Liver (tissue), 9 donors: ENCODE data around the gene MRC2. TPM values are rescaled to one million over a fixed set of nuclear protein-coding genes. Genes with fewer than 3 reads are reported as not detected.

Experiments
- DNase-seq: peaks from one replicate; pipeline ENCODE4 v3.0.0-alpha.2; 2017; ENCODE audit warnings: low spot score
- H3K27ac ChIP-seq, 2 donors: one replicate each; pipeline ENCODE4 v1.7.0; 2013; ENCODE audit warnings: inconsistent platforms in 2 of 2, low read length in 2 of 2, control low read depth in 1 of 2, low read depth in 1 of 2, mild to moderate bottlenecking in 1 of 2
- H3K27me3 ChIP-seq, 4 donors: one replicate each; pipeline versions ENCODE4 v1.6.1 to v1.7.0; 2013; ENCODE audit warnings: low read length in 3 of 4, inconsistent platforms in 1 of 4, mild to moderate bottlenecking in 1 of 4, moderate library complexity in 1 of 4; ENCODE audit not compliant: control insufficient read depth in 4 of 4, insufficient read depth in 4 of 4
- H3K36me3 ChIP-seq, 4 donors: one replicate each; pipeline versions ENCODE4 v1.6.1 to v1.7.0; 2013; ENCODE audit warnings: low read length in 3 of 4, mild to moderate bottlenecking in 3 of 4, low read depth in 1 of 4, moderate library complexity in 1 of 4; ENCODE audit not compliant: control insufficient read depth in 4 of 4, insufficient read depth in 3 of 4
- H3K4me1 ChIP-seq, 4 donors: one replicate each; pipeline versions ENCODE4 v1.6.1 to v1.7.0; 2013; ENCODE audit warnings: low read length in 3 of 4, mild to moderate bottlenecking in 3 of 4, moderate library complexity in 1 of 4; ENCODE audit not compliant: control insufficient read depth in 4 of 4, insufficient read depth in 4 of 4
- H3K4me3 ChIP-seq, 3 donors: one replicate each; pipeline versions ENCODE4 v1.6.1 to v1.7.0; 2013; ENCODE audit warnings: low read length in 3 of 3, control low read depth in 1 of 3, low read depth in 1 of 3, mild to moderate bottlenecking in 1 of 3
- H3K9ac ChIP-seq, 2 donors: one replicate each; pipeline ENCODE4 v1.7.0; 2013; ENCODE audit warnings: low read length in 2 of 2, mild to moderate bottlenecking in 2 of 2, moderate library complexity in 2 of 2, control low read depth in 1 of 2, low read depth in 1 of 2
- H3K9me3 ChIP-seq, 4 donors: one replicate each; pipeline versions ENCODE4 v1.6.1 to v1.7.0; 2013; ENCODE audit warnings: low read length in 3 of 4; ENCODE audit not compliant: control insufficient read depth in 4 of 4
- EGR1 ChIP-seq, 2 donors: IDR thresholded peaks; 2 replicates each; pipeline ENCODE4 v1.6.1; 2016 to 2018; ENCODE audit warnings: antibody characterized with exemption in 2 of 2, low read depth in 2 of 2
- FOXA1 ChIP-seq: IDR thresholded peaks from 2 replicates; pipeline ENCODE4 v1.6.1; 2016; ENCODE audit warnings: antibody characterized with exemption
- FOXA2 ChIP-seq: IDR thresholded peaks from 2 replicates; pipeline ENCODE4 v1.6.1; 2016; ENCODE audit warnings: antibody characterized with exemption
- GABPA ChIP-seq, 2 donors: IDR thresholded peaks in 1 of 2; conservative IDR thresholded peaks in 1 of 2; 2 replicates each; pipeline ENCODE4 v1.6.1; 2016; ENCODE audit warnings: antibody characterized with exemption in 2 of 2, mild to moderate bottlenecking in 1 of 2, moderate library complexity in 1 of 2
- HNF4A ChIP-seq, 2 donors: conservative IDR thresholded peaks; 2 replicates each; pipeline ENCODE4 v1.6.1; 2016; ENCODE audit warnings: antibody characterized with exemption in 2 of 2, mild to moderate bottlenecking in 2 of 2
- HNF4G ChIP-seq: IDR thresholded peaks from 2 replicates; pipeline ENCODE4 v1.6.1; 2016; ENCODE audit warnings: antibody characterized with exemption
- JUND ChIP-seq, 2 donors: IDR thresholded peaks; 2 replicates each; pipeline ENCODE4 v1.6.1; 2016; ENCODE audit warnings: antibody characterized with exemption in 2 of 2
- NR2F2 ChIP-seq: IDR thresholded peaks from 2 replicates; pipeline ENCODE4 v1.6.1; 2016; ENCODE audit warnings: antibody characterized with exemption
- RAD21 ChIP-seq, 2 donors: IDR thresholded peaks; 2 replicates each; pipeline ENCODE4 v1.6.1; 2016; ENCODE audit warnings: antibody characterized with exemption in 2 of 2, mild to moderate bottlenecking in 2 of 2
- RXRA ChIP-seq, 2 donors: IDR thresholded peaks; 2 replicates each; pipeline ENCODE4 v1.6.1; 2017 to 2018; ENCODE audit warnings: antibody characterized with exemption in 2 of 2, mild to moderate bottlenecking in 1 of 2
- SP1 ChIP-seq: IDR thresholded peaks from 2 replicates; pipeline ENCODE4 v1.6.1; 2018; ENCODE audit warnings: antibody characterized with exemption, mild to moderate bottlenecking
- TAF1 ChIP-seq: conservative IDR thresholded peaks from 2 replicates; pipeline ENCODE4 v1.6.1; 2016; ENCODE audit warnings: antibody characterized with exemption, mild to moderate bottlenecking
- YY1 ChIP-seq: IDR thresholded peaks from 2 replicates; pipeline ENCODE4 v1.6.1; 2016; ENCODE audit warnings: antibody characterized with exemption, mild to moderate bottlenecking
- WGBS: extraction: QIAGEN DNeasy Blood & Tissue Kit; methylation state at CpG from one replicate; pipeline ENCODE4 v1.1.7; 2013; 5-methylcytosine and 5-hydroxymethylcytosine counted together
- polyA plus RNA-seq, 2 donors: library from polyadenylated mRNA; stranded (reverse) in 1 of 2; unstranded in 1 of 2; fragments of 200-250 nt in 1 of 2; fragments of >200 nt in 1 of 2; fragmentation: Nextera tagmentation in 1 of 2; extraction: Ambion mirVana in 1 of 2; gene quantifications; one replicate each; pipeline versions ENCODE4 v1.2.1 to v1.2.3, GENCODE V29; 2013 to 2015
- total RNA-seq, 2 donors: library from RNA; depleted of rRNA; stranded (reverse); fragments of >200 nt; gene quantifications; one replicate each; pipeline ENCODE4 v1.2.3, GENCODE V29; 2014
- TF ChIP-seq, protein P1 (sequence below): IDR thresholded peaks from 2 replicates; pipeline ENCODE4 v1.6.1; 2016; ENCODE audit warnings: antibody characterized with exemption
- TF ChIP-seq, protein P2 (sequence below): IDR thresholded peaks from 2 replicates; pipeline ENCODE4 v1.6.1; 2016; ENCODE audit warnings: antibody characterized with exemption
- TF ChIP-seq, protein P3 (sequence below): fragments of 150-350 bp; IDR thresholded peaks from 2 replicates; pipeline ENCODE4 v1.5.1; 2017; ENCODE audit warnings: improper control_type of control experiment, low read depth, low read length; ENCODE audit not compliant: missing input control
- TF ChIP-seq, protein P4 (sequence below): IDR thresholded peaks from 2 replicates; pipeline ENCODE4 v1.6.1; 2016; ENCODE audit warnings: antibody characterized with exemption
- donor health status: healthy.
- donor health status: healthy.
- donor health status: healthy.
- donor health status: healthy.
- donor health status: healthy.

Gene MRC2
- total and polyA plus RNA-seq, 4 donors, result 0.49 to 81.1 (median 2.8) TPM

DNA sequence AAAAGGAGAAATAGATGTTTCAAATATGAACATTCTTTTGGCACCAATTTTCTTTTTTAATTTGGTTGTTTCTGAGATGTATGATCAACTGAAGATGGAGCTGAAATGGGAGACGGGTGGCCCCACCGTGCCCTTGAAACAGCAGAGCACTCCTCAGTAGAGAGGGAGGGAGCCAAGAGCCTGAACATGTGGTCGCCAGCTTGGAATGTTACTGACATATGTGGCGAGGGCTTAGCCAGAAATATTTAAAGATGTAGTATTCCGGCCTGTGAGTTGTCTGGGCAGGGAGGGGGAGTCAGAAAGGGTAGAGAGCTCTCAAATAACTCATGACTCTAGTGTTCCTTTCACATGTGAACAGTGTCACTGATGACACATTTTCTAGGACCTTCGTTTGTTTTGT is 13.3 kb upstream of the MRC2 start:
- H3K4me3 ChIP-seq, result no peak overlapping the region
- H3K27me3 ChIP-seq, result no peaks in the 10 kb centered on the region
- peaks cover 6 to 30% (median 19%) of the 10 kb centered on the region in 4 donors for H3K36me3 ChIP-seq
- no peak for TF ChIP-seq RAD21 (IDR thresholded peaks at IDR 0.05)
- TF ChIP-seq YY1, result no peak
- H3K9me3 ChIP-seq, result no peaks in the 10 kb centered on the region
- no peak overlapping the region for H3K9ac ChIP-seq
- no peak overlapping the region for H3K27ac ChIP-seq
- WGBS, result 90% methylated on average over 6 of the region's 6 CpGs
- no peaks in the 10 kb centered on the region for H3K4me1 ChIP-seq
- no peak for DNase-seq

DNA sequence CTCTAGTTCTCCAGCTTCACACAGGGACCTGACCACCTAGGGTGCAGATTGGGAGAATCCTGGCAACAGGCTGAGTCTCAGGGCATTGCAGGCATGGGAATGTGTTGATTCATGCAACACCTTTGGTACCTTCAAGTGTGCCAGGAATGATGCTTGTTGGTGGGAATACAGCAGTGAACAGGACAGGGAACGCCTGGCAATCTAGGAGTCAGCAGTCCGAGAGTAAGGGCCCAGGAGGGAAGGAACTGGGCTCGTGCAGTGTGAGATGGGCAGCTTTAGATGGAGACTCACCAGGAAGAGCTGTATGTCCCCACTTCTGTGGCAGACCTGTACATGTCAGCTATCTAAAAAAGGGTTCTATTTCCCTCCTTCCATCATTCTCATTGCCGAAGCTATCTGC is 12.0 kb upstream of the MRC2 start:
- no peak for TF ChIP-seq EGR1 (IDR thresholded peaks at IDR 0.05; ENCODE audit: low read depth in 2 of 2)
- TF ChIP-seq, protein P1, sequence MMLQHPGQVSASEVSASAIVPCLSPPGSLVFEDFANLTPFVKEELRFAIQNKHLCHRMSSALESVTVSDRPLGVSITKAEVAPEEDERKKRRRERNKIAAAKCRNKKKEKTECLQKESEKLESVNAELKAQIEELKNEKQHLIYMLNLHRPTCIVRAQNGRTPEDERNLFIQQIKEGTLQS, result no peak
- TF ChIP-seq, protein P2, sequence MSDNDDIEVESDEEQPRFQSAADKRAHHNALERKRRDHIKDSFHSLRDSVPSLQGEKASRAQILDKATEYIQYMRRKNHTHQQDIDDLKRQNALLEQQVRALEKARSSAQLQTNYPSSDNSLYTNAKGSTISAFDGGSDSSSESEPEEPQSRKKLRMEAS, result no peak
- H3K9me3 ChIP-seq, result no peaks in the 10 kb centered on the region
- H3K4me3 ChIP-seq, result no peak overlapping the region
- H3K4me1 ChIP-seq, result no peaks in the 10 kb centered on the region
- no peak overlapping the region for H3K27ac ChIP-seq
- peaks cover 6 to 17% (median 8%) of the 10 kb centered on the region in 4 donors for H3K36me3 ChIP-seq
- 96% methylated on average over 4 of the region's 4 CpGs for WGBS
- no peak overlapping the region for H3K9ac ChIP-seq
- no peaks in the 10 kb centered on the region for H3K27me3 ChIP-seq
- DNase-seq, result no peak

DNA sequence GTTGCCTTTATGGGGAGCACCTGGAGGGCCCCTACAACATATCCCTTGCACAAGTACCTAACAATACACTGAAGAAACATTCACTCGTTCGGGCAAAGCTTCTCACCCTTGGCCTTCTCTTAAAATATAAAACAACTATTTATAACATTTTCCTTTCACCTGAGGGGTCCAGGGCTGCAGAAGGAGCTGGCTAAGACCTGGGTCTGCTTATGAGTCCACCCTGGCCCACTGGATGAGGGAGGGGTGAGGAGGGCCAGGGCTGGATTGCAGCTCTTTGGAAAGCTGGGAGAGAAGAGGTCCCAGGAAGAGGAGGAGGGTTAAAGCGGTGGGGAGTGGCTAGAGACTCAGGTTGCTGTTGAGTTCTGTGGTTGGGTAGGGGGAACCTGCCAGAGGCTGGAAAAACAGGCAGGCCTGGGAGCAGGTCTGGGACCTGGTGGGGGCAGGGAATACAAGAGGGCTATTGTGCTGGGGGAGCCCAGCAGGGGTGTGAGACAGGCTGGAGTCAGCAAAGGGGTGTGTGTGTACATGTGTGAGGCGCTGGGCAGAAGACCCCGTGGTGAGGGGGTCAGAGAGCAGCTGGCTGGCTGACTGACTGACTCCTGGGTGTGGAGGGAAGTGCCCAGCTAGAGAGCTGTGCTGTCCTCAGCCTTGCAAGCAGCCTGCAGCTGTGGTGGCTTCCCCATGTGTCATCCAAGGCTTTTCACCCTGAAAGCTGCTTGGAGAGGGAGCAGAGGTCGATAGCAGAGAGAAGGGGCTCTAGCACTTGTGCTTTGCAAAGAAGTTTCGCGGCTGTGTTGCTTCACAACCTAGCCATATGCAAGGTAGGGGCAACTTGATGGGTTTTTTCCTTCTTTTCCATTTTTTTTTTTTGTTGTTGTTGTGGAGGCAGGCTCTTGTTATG is 10.2 kb upstream of the MRC2 start:
- no peaks in the 10 kb centered on the region for H3K27me3 ChIP-seq
- no peak overlapping the region for H3K4me3 ChIP-seq
- H3K27ac ChIP-seq, result no peak overlapping the region
- no peaks in the 10 kb centered on the region for H3K4me1 ChIP-seq
- peaks cover 1 to 8% (median 5%) of the 10 kb centered on the region in 4 donors for H3K36me3 ChIP-seq
- 78% methylated on average over 8 of the region's 8 CpGs for WGBS
- DNase-seq, result no peak
- no peaks in the 10 kb centered on the region for H3K9me3 ChIP-seq
- TF ChIP-seq TAF1, result no peak
- TF ChIP-seq EGR1 (IDR thresholded peaks at IDR 0.05; ENCODE audit: low read depth in 2 of 2), result no peak
- TF ChIP-seq NR2F2, result no peak
- TF ChIP-seq, protein P3, sequence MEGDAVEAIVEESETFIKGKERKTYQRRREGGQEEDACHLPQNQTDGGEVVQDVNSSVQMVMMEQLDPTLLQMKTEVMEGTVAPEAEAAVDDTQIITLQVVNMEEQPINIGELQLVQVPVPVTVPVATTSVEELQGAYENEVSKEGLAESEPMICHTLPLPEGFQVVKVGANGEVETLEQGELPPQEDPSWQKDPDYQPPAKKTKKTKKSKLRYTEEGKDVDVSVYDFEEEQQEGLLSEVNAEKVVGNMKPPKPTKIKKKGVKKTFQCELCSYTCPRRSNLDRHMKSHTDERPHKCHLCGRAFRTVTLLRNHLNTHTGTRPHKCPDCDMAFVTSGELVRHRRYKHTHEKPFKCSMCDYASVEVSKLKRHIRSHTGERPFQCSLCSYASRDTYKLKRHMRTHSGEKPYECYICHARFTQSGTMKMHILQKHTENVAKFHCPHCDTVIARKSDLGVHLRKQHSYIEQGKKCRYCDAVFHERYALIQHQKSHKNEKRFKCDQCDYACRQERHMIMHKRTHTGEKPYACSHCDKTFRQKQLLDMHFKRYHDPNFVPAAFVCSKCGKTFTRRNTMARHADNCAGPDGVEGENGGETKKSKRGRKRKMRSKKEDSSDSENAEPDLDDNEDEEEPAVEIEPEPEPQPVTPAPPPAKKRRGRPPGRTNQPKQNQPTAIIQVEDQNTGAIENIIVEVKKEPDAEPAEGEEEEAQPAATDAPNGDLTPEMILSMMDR, result no peak
- TF ChIP-seq FOXA2, result no peak
- TF ChIP-seq HNF4A (conservative IDR thresholded peaks at IDR 0.05), result no peak
- no peak for TF ChIP-seq RXRA (IDR thresholded peaks at IDR 0.05)
- no peak for TF ChIP-seq JUND (IDR thresholded peaks at IDR 0.05)
- no peak for TF ChIP-seq SP1
- no peak for TF ChIP-seq YY1
- TF ChIP-seq, protein P2, result no peak
- TF ChIP-seq GABPA (IDR thresholded peaks at IDR 0.05 in 1 of 2, conservative IDR thresholded peaks at IDR 0.05 in 1 of 2), result no peak
- TF ChIP-seq, protein P4, sequence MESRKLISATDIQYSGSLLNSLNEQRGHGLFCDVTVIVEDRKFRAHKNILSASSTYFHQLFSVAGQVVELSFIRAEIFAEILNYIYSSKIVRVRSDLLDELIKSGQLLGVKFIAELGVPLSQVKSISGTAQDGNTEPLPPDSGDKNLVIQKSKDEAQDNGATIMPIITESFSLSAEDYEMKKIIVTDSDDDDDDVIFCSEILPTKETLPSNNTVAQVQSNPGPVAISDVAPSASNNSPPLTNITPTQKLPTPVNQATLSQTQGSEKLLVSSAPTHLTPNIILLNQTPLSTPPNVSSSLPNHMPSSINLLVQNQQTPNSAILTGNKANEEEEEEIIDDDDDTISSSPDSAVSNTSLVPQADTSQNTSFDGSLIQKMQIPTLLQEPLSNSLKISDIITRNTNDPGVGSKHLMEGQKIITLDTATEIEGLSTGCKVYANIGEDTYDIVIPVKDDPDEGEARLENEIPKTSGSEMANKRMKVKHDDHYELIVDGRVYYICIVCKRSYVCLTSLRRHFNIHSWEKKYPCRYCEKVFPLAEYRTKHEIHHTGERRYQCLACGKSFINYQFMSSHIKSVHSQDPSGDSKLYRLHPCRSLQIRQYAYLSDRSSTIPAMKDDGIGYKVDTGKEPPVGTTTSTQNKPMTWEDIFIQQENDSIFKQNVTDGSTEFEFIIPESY, result no peak
- no peak for TF ChIP-seq RAD21 (IDR thresholded peaks at IDR 0.05)
- no peak for TF ChIP-seq FOXA1
- TF ChIP-seq HNF4G, result no peak
- no peak overlapping the region for H3K9ac ChIP-seq
